ENCODE measurements around the gene DNASE2B. TPM values are rescaled to one million over a fixed set of nuclear protein-coding genes. Genes with fewer than 3 reads are reported as not detected.

Gene DNASE2B
- polyA plus RNA-seq, 1 donor from 2014 or later = 27.9 TPM

DNA sequence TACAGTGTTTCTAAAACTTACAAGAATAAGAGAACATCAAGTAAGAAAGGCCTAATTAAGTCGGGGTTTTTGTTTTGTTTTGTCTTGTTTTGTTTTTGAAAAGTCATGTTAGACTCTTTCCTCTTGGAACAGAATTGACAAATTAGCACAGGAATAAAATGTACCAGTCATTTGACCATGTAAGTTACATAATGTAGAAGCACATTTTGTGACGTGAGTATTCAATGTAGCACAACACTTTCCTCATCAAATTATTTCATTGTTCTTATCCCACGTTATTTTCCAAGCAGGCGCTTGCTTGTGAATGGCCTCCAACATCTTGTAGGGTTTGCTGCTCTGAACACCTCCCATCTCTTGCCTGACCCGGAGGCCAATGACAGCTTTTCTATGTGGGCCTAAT lies 34.7 kb upstream of the DNASE2B start:
- H3K27ac ChIP-seq (ENCODE audit: low read length) = no peak overlapping the region
- H3K9me2 ChIP-seq (ENCODE audit: insufficient read depth, low read length) = no peaks in the 10 kb centered on the region
- no peaks in the 10 kb centered on the region for H3K9me3 ChIP-seq (ENCODE audit: low read length)
- H3K36me3 ChIP-seq (ENCODE audit: insufficient read depth, low read length) = no peaks in the 10 kb centered on the region
- H3F3A ChIP-seq (ENCODE audit: insufficient read depth, low read length, poor library complexity, severe bottlenecking) = no peaks in the 10 kb centered on the region
- no peak overlapping the region for H3K4me3 ChIP-seq (ENCODE audit: low read length)
- H3K27me3 ChIP-seq (ENCODE audit: insufficient read depth, low read depth, low read length) = no peaks in the 10 kb centered on the region
- H2AFZ ChIP-seq (ENCODE audit: low read depth, low read length) = no peak overlapping the region
- no peak overlapping the region for H3K4me2 ChIP-seq (ENCODE audit: low read length)
- no peak for TF ChIP-seq EZH2 (IDR thresholded peaks at IDR 0.05; ENCODE audit: borderline replicate concordance, insufficient read depth, low read length, poor library complexity, severe bottlenecking)
- TF ChIP-seq RAD21 (conservative IDR thresholded peaks at IDR 0.05) = no peak
- TF ChIP-seq, protein P1, sequence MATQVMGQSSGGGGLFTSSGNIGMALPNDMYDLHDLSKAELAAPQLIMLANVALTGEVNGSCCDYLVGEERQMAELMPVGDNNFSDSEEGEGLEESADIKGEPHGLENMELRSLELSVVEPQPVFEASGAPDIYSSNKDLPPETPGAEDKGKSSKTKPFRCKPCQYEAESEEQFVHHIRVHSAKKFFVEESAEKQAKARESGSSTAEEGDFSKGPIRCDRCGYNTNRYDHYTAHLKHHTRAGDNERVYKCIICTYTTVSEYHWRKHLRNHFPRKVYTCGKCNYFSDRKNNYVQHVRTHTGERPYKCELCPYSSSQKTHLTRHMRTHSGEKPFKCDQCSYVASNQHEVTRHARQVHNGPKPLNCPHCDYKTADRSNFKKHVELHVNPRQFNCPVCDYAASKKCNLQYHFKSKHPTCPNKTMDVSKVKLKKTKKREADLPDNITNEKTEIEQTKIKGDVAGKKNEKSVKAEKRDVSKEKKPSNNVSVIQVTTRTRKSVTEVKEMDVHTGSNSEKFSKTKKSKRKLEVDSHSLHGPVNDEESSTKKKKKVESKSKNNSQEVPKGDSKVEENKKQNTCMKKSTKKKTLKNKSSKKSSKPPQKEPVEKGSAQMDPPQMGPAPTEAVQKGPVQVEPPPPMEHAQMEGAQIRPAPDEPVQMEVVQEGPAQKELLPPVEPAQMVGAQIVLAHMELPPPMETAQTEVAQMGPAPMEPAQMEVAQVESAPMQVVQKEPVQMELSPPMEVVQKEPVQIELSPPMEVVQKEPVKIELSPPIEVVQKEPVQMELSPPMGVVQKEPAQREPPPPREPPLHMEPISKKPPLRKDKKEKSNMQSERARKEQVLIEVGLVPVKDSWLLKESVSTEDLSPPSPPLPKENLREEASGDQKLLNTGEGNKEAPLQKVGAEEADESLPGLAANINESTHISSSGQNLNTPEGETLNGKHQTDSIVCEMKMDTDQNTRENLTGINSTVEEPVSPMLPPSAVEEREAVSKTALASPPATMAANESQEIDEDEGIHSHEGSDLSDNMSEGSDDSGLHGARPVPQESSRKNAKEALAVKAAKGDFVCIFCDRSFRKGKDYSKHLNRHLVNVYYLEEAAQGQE (IDR thresholded peaks at IDR 0.05; ENCODE audit: borderline replicate concordance) = no peak
- TF ChIP-seq POLR2AphosphoS5 (IDR thresholded peaks at IDR 0.05) = no peak
- TF ChIP-seq, protein P2, sequence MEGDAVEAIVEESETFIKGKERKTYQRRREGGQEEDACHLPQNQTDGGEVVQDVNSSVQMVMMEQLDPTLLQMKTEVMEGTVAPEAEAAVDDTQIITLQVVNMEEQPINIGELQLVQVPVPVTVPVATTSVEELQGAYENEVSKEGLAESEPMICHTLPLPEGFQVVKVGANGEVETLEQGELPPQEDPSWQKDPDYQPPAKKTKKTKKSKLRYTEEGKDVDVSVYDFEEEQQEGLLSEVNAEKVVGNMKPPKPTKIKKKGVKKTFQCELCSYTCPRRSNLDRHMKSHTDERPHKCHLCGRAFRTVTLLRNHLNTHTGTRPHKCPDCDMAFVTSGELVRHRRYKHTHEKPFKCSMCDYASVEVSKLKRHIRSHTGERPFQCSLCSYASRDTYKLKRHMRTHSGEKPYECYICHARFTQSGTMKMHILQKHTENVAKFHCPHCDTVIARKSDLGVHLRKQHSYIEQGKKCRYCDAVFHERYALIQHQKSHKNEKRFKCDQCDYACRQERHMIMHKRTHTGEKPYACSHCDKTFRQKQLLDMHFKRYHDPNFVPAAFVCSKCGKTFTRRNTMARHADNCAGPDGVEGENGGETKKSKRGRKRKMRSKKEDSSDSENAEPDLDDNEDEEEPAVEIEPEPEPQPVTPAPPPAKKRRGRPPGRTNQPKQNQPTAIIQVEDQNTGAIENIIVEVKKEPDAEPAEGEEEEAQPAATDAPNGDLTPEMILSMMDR (IDR thresholded peaks at IDR 0.05; ENCODE audit: poor library complexity, severe bottlenecking) = no peak
- no peak for TF ChIP-seq SMC3 (conservative IDR thresholded peaks at IDR 0.05; ENCODE audit: poor library complexity)
- TF ChIP-seq EP300 (conservative IDR thresholded peaks at IDR 0.05; ENCODE audit: poor library complexity, severe bottlenecking) = no peak
- TF ChIP-seq MXI1 (conservative IDR thresholded peaks at IDR 0.05; ENCODE audit: poor library complexity, severe bottlenecking) = no peak
- no peak for TF ChIP-seq TAF1 (IDR thresholded peaks at IDR 0.05; ENCODE audit: low read depth)
- H4K20me1 ChIP-seq (ENCODE audit: insufficient read depth) = no peaks in the 10 kb centered on the region
- no peaks in the 10 kb centered on the region for H3K79me2 ChIP-seq (replicated peaks; ENCODE audit: insufficient read depth, low read length)
- no peak overlapping the region for H3K9ac ChIP-seq (ENCODE audit: low read length)

DNA sequence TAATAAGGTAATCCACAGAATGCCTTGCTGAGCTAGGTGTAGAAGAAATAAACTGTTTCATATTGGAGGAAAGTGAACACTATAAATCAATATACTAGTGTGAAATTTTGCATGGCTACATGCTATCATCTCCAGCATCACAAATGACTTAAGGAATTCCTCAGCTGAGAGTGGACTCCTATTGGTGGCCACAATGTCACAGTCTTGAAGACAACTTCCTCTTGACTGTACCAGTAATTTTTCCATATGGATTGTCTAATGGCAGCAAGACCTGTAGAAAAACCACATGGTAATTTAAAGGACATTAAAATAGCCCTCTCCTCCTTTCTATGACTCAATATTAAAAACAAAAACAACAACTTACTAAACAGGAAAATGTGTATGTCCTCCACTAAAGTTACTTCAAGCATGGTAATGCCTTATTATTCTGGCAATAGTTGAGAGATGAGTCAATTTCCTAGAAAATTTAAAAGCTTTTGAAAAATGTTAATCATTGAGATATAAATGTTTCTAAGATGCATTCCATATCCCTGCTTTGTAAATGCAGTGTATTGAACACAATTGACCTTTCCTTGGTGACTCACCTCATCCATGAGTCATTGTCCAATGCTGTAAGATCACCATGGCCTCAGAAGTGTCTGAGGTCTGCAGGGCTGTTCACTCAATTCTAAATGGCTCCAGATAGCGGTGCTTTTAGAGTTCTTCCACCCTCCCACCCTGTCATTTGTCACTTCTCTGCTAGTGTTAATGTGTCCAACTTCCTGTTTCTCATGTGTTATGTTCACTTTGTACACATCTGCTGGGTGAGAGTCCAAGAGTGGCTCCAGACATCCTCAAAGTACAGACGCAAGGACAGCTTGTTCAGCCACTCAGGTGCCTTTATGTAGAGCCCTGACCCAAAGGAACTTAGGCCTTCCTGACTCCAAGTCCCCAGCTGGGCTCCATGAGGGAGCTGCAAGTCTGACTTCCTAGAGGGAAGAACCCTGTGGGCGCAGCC lies 32.8 kb upstream of the DNASE2B start:
- no peak for TF ChIP-seq MXI1 (conservative IDR thresholded peaks at IDR 0.05; ENCODE audit: poor library complexity, severe bottlenecking)
- no peak for TF ChIP-seq TAF1 (IDR thresholded peaks at IDR 0.05; ENCODE audit: low read depth)
- TF ChIP-seq SMC3 (conservative IDR thresholded peaks at IDR 0.05; ENCODE audit: poor library complexity) = no peak
- TF ChIP-seq, protein P1 (IDR thresholded peaks at IDR 0.05; ENCODE audit: borderline replicate concordance) = no peak
- TF ChIP-seq EP300 (conservative IDR thresholded peaks at IDR 0.05; ENCODE audit: poor library complexity, severe bottlenecking) = no peak
- TF ChIP-seq POLR2AphosphoS5 (IDR thresholded peaks at IDR 0.05) = no peak
- TF ChIP-seq, protein P2 (IDR thresholded peaks at IDR 0.05; ENCODE audit: poor library complexity, severe bottlenecking) = no peak
- no peak for TF ChIP-seq EZH2 (IDR thresholded peaks at IDR 0.05; ENCODE audit: borderline replicate concordance, insufficient read depth, low read length, poor library complexity, severe bottlenecking)
- TF ChIP-seq RAD21 (conservative IDR thresholded peaks at IDR 0.05) = no peak
- H2AFZ ChIP-seq (ENCODE audit: low read depth, low read length) = no peak overlapping the region
- H3F3A ChIP-seq (ENCODE audit: insufficient read depth, low read length, poor library complexity, severe bottlenecking) = no peaks in the 10 kb centered on the region
- H4K20me1 ChIP-seq (ENCODE audit: insufficient read depth) = no peaks in the 10 kb centered on the region
- H3K9me2 ChIP-seq (ENCODE audit: insufficient read depth, low read length) = no peaks in the 10 kb centered on the region
- H3K36me3 ChIP-seq (ENCODE audit: insufficient read depth, low read length) = no peaks in the 10 kb centered on the region
- no peak overlapping the region for H3K4me2 ChIP-seq (ENCODE audit: low read length)
- H3K9me3 ChIP-seq (ENCODE audit: low read length) = no peaks in the 10 kb centered on the region
- H3K9ac ChIP-seq (ENCODE audit: low read length) = no peak overlapping the region
- H3K79me2 ChIP-seq (replicated peaks; ENCODE audit: insufficient read depth, low read length) = no peaks in the 10 kb centered on the region
- H3K4me3 ChIP-seq (ENCODE audit: low read length) = no peak overlapping the region
- no peak overlapping the region for H3K27ac ChIP-seq (ENCODE audit: low read length)
- no peaks in the 10 kb centered on the region for H3K27me3 ChIP-seq (ENCODE audit: insufficient read depth, low read depth, low read length)
